Femur (tissue), 1 donor: Measurements from ENCODE around the gene ZNF90.
"Not testable (repeated sequence)": the region's sequence is repeated elsewhere in the genome, so short reads cannot be mapped to it uniquely, and the experiment has no call there.

Source experiments
- DNase-seq: peaks from one replicate; pipeline ENCODE4 v3.0.0-alpha.2; 2017

The ZNF90 gene

GRCh38 chr19:20077791-20078463 lies at the start of gene ZNF90:
Gene ZNF90 (plus strand): TSS chr19:20078000. CDS start chr19:20078133, 133 bp downstream.
- DNase-seq = peak; percentile 98

DNA sequence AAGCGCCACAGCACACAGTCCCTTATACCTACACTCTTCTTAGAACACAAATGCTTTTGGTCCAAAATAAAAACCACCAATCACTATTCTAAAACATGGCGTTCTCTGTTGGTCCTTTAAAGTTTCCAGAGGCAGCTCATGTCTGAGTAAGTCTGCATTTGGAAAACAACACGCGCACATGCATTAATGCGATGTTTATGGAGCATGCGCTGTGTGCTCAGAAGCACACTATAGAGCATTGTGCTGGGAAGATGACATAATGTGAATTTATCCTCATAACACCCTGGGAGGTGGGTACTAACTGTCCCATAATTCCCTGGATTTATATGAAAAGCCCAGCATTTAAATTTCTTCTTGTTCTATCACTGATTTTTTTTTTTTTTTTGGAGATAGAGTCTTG lies 49.2 kb upstream of the ZNF90 start:
- DNase-seq = no peak

DNA sequence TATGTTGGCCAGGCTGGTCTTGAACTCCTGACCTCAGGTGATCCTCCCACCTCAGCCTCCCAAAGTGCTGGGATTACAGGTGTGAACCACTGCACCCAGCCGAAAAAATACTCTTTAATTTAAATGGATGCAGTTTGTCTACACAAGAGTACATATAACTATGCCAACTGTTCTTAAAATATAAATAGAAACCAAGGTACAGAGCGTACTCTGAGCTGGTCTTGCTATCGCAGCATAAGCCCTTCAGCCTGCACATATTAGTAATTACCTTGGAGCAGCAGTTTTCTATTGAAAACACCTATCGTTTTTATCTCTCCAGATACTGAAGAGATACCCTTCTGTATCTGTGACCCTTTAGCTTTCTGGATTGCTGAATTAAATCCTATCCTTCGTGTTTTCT lies 41.9 kb upstream of the ZNF90 start:
- no peak for DNase-seq

- no peak for DNase-seq
Observed at GRCh38 chr19:20038358-20039202, 39.2 kb upstream of the ZNF90 start.

GRCh38 chr19:20039203-20039723 lies 38.5 kb upstream of the ZNF90 start, which contains the start of gene ZNF682:
Gene ZNF682 (minus strand): TSS chr19:20039505. CDS start chr19:20039345, 160 bp downstream.
- DNase-seq = peak; percentile 97

DNA sequence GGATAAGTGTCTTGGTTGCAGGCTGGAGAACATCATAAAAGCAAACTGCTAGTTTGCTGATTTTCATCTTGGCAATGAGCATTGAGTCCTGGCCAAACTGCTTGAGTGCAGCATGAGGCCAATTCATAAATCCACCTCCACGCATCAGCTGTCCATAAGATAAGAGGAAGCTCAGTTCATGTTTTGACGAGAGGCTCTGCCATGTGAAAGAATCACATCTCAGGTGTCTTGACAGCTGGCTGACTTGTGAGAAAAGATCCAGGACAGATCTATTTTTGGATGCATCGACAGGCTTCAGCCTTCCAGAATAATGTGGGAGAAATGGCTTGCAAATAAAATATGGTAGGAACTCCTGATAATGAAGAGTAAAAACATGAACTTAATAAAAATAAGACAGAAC lies 33.1 kb upstream of the ZNF90 start:
- no peak for DNase-seq

GRCh38 chr19:20045742-20046141 lies 32.1 kb upstream of the ZNF90 start:
- DNase-seq = not testable (repeated sequence)

DNA sequence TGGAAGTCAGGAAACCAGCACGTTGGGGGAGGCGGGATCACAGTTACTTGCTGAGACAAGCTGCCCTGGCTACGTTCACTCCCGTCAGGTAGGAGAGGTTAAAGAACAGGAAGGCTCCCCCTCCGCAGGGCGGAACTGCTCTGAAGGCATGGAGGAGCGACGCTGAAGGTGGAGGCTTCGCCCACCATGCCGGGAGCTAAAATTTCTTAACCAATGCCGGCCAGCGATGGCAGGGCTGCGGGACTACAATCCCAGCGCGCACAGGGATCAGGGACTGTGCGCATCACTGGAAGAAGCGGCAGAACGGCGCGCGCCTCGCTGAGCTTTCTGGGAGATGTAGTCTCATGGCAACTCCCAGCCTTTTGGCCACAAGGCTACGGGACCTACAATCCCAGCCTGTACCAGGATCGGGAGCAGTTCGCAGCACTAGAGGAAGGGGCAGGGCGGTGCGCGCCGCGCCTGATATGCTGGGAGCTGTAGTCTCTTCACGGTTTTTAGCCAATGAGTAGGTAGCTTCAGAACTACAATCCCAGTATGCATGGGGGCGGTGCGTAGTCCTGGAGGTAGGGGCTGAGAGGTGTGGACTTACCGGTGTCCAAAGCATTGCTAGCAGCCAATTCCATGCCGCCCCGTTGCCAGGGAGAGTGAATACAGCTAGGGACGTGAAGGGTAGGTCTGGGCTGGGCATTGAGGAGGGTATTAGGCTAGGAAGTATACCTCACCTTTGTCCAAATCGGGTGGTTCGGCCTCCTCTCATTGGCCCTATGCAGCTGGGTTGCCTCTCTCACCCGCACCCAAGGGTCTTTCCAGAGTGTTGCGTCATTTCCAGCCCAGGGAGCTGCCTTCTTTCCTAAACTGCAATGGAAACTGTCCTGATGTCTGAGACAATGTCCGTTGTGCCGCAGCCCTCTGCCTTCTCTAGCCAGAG lies 25.7 kb upstream of the ZNF90 start:
- DNase-seq = peak; percentile 97

DNA sequence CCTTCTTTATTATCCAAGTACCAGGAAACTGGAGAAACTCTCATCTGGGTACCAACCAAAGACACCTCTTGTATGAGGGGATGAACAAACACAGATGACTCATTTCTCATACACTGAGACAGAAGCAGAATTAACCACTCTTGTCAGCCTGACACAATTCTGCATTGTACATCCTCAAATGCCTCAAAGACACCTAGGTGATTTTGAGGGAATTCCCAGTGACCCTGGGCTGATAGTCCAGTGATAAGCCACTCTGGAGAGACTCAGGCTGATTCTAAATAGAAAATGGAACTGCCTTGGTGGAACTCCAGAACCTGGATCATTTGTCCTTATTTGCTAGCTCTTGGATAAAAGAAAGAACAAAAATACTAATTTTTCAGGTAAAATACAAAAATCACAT lies 19.1 kb upstream of the ZNF90 start:
- not testable (repeated sequence) for DNase-seq

DNA sequence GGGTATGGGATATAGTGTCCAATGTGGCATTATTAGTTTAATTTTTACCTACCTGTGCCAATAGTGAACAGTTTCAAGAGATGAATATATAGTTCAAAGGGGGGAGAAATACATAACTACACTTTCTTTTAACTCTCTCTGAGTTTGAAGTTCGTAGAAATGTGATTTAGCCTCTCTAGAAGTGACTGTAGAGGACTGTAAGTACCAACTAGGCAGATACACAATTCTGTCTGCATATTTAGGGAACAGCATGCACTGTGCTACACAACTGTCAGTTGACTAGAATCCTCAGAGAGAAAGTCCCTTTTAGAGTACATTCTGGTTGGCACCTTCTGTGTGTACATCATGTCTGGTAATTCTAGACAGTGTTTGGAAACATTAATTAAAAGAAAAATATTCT lies 17.5 kb upstream of the ZNF90 start:
- DNase-seq = no peak

DNA sequence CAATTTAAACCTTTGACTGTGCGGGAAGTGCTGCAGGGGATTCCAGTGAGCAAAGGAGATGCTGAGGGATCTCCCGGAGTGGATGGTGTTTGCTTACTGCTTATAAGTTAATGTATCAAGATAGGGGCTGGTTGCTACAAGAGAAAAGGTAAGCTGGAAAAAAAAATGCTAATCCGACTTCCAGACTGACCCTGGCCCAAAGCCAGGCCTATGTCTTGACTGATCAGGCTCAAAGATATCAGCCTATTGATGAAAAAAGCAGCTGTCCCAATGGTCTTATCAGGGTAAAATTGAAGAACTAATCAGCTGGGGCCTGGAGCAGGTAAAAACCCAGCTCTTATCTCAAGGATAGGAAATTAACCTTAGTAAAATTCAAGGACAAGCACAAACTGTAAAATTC lies 10.9 kb upstream of the ZNF90 start:
- DNase-seq = no peak

DNA sequence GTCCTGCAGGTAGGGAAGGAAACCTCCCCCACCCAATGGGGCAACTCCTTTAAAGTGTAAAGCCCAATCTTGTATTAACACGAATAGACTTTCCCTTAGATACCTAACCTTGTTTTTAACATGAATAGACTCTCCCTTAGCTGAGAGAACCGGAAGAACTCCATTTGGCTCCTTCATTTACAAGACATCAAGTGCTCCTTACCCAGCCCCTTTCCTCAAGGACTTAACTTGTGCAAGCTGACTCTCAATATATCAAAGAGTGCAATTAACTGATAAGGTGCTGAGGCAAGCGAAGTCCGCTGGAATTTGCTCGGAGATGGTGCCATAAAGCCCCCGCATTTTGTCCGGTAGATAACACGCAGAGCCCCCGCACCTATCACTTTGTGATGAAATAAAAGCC lies 9.9 kb upstream of the ZNF90 start:
- no peak for DNase-seq

- not testable (repeated sequence) for DNase-seq
Observed at GRCh38 chr19:20068559-20068958, 9.2 kb upstream of the ZNF90 start.

DNA sequence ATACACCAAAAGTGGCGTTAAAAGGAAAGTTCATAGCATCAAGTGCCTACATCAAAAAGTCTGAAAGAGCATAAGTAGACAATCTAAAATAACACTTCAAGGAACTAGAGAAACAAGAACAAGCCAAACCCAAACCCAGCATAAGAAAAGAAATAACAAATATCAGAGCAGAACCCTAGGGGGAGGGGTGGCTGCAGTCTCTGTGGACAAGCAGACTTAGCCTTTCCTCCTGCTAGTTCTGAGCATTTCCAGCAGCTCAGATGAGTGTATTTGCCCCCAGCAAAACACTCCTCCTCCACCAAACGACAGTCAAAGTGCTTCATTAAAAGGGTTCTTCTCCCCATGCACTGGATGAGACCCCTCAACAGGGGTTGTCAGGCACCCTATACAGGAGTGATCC lies 7.1 kb upstream of the ZNF90 start:
- no peak for DNase-seq

- DNase-seq = no peak
Observed at GRCh38 chr19:20072936-20073335, 4.9 kb upstream of the ZNF90 start.

DNA sequence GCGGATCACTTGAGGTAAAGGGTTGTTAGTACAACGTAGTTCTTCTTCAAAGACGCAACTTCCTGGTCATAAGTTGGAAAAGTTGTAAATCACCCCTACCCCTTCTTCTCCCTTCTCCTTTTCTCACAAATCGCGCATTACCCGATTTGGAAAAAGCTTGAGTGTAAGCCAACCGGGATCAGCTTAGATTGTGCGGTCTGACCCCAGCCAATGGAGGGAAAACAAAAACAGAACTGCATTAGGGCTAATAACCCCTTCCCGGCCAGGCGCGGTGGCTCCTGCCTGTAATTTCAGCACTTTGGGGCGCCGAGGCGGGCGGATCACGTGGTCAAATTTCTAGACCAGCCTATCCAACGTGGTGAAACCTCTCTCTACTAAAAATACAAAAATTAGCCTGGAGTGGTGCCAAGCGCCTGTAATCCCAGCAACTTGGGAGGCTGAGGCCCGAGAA lies 806 bp downstream of the ZNF90 start:
- peak; percentile 52 for DNase-seq

GRCh38 chr19:20079476-20079875 lies 1.7 kb downstream of the ZNF90 start:
- DNase-seq = no peak

DNA sequence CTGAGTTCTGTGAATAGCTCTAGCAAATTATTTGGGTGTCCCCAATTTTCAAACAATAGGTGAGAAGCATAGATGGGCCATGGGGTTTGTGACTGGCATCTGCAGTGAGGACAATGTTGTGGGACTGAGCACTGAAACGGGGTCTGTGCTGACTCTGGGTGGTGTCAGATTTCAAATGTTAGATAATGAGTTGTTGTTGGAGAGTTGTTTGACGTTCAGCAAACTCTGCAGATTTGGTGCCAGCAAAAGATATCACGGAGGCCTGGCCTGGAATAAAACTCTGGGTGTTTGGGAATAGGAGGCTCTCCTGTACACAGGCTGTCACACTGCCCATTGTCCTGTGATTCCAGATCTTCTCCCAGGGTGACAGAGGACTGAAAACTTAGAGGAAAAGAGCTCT lies 2.9 kb downstream of the ZNF90 start:
- DNase-seq = no peak

DNA sequence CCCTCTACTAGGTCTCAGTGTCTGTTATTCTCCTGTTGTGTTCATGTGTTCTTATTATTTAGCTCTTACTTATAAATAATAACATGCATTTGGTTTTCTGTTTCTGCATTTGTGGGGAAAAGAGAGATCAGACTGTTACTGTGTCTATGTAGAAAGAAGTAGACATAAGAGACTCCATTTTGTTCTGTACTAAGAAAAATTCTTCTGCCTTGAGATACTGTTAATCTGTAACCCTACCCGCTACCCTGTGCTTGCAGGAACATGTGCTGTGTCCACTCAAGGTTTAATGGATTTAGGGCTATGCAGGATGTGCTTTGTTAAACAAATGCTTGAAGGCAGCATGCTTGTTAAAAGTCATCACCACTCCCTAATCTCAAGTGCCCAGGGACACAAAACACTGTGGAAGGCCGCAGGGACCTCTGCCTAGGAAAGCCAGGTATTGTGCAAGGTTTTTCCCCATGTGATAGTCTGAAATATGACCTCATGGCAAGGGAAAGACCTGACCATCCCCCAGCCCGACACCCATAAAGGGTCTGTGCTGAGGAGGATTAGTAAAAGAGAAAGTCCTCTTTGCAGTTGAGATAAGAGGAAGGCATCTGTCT lies 4.5 kb downstream of the ZNF90 start:
- DNase-seq = not testable (repeated sequence)

GRCh38 chr19:20082876-20083275 lies 5.1 kb downstream of the ZNF90 start:
- DNase-seq = not testable (repeated sequence)

DNA sequence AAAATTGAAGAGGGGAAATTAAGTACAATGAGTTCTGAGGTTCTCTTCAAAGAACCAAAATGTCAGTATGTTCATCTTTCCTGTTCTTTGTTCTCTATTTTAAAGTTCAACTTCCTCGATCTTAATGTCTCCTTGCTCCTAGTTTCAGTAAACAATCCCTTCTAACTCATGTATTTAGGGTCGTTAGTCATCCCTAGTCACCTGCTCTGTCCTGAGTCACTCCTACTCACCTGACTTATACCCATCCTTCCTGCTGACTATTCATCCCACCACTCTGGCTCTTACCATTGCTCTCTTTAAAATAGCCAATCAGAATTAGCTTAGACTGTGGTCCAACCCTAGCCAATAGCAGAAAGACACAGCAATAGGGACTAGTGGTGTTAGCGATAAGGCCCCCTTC lies 24.3 kb downstream of the ZNF90 start:
- DNase-seq = no peak

GRCh38 chr19:20103091-20103740 lies 25.4 kb downstream of the ZNF90 start:
- no peak for DNase-seq
